Prostate gland (tissue), 2 donors: ENCODE measurements around the gene FBXL19. TPM values are rescaled to one million over a fixed set of nuclear protein-coding genes. Genes with fewer than 3 reads are reported as not detected.

Source experiments
- DNase-seq: peaks from one replicate; pipeline ENCODE4 v3.0.0-alpha.2; 2019; ENCODE audit warnings: low spot score
- H3K27ac ChIP-seq, 2 donors: fragments of 200-600 bp; sonication (generic); 2 replicates each; pipeline ENCODE4 v1.5.1; 2017 to 2019
- H3K27me3 ChIP-seq: fragments of 200-600 bp; sonication (generic); replicated peaks from 2 replicates; pipeline ENCODE4 v1.5.1; 2019; ENCODE audit not compliant: insufficient read depth
- H3K36me3 ChIP-seq, 2 donors: fragments of 200-600 bp; sonication (generic); 1 replicate in 1 of 2; 2 replicates in 1 of 2; pipeline versions ENCODE4 v1.5.1 to v1.8.1; 2017 to 2019
- H3K4me1 ChIP-seq: fragments of 200-600 bp; sonication (generic); replicated peaks from 2 replicates; pipeline ENCODE4 v1.5.1; 2019
- H3K4me3 ChIP-seq, 2 donors: fragments of 200-600 bp; sonication (generic); 2 replicates each; pipeline ENCODE4 v1.5.1; 2017 to 2019
- H3K9me3 ChIP-seq: fragments of 200-600 bp; sonication (generic); 2 replicates; pipeline ENCODE4 v1.5.1; 2017
- CTCF ChIP-seq, 4 experiments: fragments of 200-600 bp in 2 of 4; fragments of 450-650 bp in 2 of 4; sonication (generic) in 2 of 4; IDR thresholded peaks; 1 replicate in 3 of 4; 2 replicates in 1 of 4; pipeline ENCODE4 v1.5.1; 2016 to 2019; ENCODE audit warnings: antibody characterized with exemption in 4 of 4, mild to moderate bottlenecking in 2 of 4, moderate library complexity in 2 of 4
- POLR2A ChIP-seq: fragments of 450-650 bp; IDR thresholded peaks from one replicate; pipeline ENCODE4 v1.6.1; 2016; ENCODE audit warnings: antibody characterized with exemption, mild to moderate bottlenecking
- POLR2AphosphoS5 ChIP-seq: sonication (generic); formaldehyde crosslinking; IDR thresholded peaks from one replicate; pipeline ENCODE4 v1.6.1; 2017; ENCODE audit warnings: antibody characterized with exemption
- WGBS: methylation state at CpG from one replicate; pipeline ENCODE4 v1.1.5; 2018; 5-methylcytosine and 5-hydroxymethylcytosine counted together
- intact Hi-C: fragments of 100-400 bp; cut with DNase I; formaldehyde crosslinking; loops from one replicate; pipeline ENCODE4 v1.14.2; 2022
- total RNA-seq, 2 donors: library from RNA; depleted of rRNA; stranded (reverse); fragments of >200 nt; gene quantifications; one replicate each; pipeline ENCODE4 v1.1.0, GENCODE V29; 2016

Gene FBXL19
- total RNA-seq, 2 donors from 2014 or later, result 23.5 to 125 TPM

GRCh38 chr16:30961384-30961783, 38.0 kb downstream of the FBXL19 start:
- intact Hi-C loops, result no loop called here
- Histone ChIP-seq H3K36me3 (peaks cover 23 to 40% of the 10 kb centered on the region in 2 donors), H3K4me1 (peaks cover 11% of the 10 kb centered on the region), H3K27me3 (no peaks in the 10 kb centered on the region), H3K9me3 (no peaks in the 10 kb centered on the region), H3K4me3 (no peak overlapping the region), H3K27ac (no peak overlapping the region)
- DNase-seq, result no peak
- 93% methylated on average over 11 of the region's 11 CpGs for WGBS
- no peak for TF ChIP-seq POLR2AphosphoS5
- no peak for TF ChIP-seq CTCF (IDR thresholded peaks at IDR 0.05)

DNA sequence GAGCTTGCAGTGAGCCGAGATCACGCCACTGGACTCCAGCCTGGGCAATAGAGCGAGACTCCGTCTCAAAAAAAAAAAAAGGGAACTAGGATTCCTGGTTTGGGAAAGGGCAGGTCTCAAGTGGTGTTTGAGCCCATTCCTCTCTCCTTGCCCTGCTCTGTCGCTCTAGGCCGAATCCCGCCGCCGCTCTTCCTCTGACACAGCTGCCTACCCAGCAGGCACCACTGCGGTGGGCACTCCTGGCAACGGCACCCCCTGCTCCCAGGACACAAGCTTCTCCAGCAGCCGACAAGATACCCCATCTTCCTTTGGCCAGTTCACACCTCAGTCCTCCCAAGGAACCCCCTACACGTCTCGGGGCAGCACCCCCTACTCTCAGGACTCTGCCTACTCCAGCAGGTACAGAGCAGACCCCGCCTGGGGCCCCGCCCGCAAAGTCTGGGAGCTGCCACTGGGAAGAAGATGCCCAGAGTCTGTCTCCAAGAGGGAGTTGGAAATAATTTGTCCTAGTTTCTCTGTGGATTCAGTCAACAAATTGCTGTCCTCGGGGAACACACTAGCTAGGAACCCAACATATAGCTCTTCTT, 40.6 kb downstream of the FBXL19 start:
- no peaks in the 10 kb centered on the region for H3K27me3 ChIP-seq
- H3K4me3 ChIP-seq, result no peak overlapping the region
- H3K9me3 ChIP-seq, result no peaks in the 10 kb centered on the region
- H3K36me3 ChIP-seq, result peaks cover 23 to 51% of the 10 kb centered on the region in 2 donors
- no peak for DNase-seq
- intact Hi-C loops, result no loop called here
- no peak overlapping the region for H3K27ac ChIP-seq
- TF ChIP-seq CTCF (IDR thresholded peaks at IDR 0.05) (no peak), POLR2A (no peak), POLR2AphosphoS5 (no peak)
- WGBS, result 92% methylated on average over 18 of the region's 18 CpGs
- peaks cover 5% of the 10 kb centered on the region for H3K4me1 ChIP-seq

GRCh38 chr16:30964574-30965226, 41.3 kb downstream of the FBXL19 start:
- no peaks in the 10 kb centered on the region for H3K9me3 ChIP-seq
- no peak overlapping the region for H3K4me3 ChIP-seq
- no peak for DNase-seq
- no peak overlapping the region for H3K27ac ChIP-seq
- intact Hi-C loops, result no loop called here
- no peaks in the 10 kb centered on the region for H3K4me1 ChIP-seq
- TF ChIP-seq POLR2AphosphoS5, result no peak
- TF ChIP-seq CTCF (IDR thresholded peaks at IDR 0.05), result no peak
- TF ChIP-seq POLR2A, result no peak
- 91% methylated on average over 33 of the region's 33 CpGs for WGBS
- peaks cover 23 to 51% of the 10 kb centered on the region in 2 donors for H3K36me3 ChIP-seq
- no peaks in the 10 kb centered on the region for H3K27me3 ChIP-seq

DNA sequence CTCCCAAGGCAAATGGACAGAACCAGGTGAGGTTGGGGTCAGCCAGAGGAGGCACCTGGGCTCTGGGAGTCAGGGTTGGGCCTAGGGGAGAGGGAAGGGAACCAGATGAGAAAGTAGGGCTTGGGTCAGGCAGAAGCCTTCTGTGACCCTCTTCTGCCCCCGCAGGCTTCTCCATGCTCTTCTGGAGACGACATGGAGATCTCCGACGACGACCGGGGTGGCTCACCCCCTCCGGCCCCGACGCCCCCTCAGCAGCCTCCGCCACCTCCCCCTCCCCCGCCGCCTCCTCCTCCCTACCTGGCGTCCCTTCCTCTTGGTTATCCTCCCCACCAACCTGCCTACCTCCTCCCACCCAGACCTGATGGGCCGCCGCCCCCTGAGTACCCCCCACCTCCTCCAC, 42.1 kb downstream of the FBXL19 start:
- 80% methylated on average over 15 of the region's 15 CpGs for WGBS
- H3K36me3 ChIP-seq, result peaks cover 23 to 46% of the 10 kb centered on the region in 2 donors

GRCh38 chr16:30966033-30966619, 42.8 kb downstream of the FBXL19 start:
- intact Hi-C loops, result no loop called here
- H3K4me1 ChIP-seq, result no peaks in the 10 kb centered on the region
- WGBS, result 89% methylated on average over 15 of the region's 19 CpGs
- H3K27me3 ChIP-seq, result no peaks in the 10 kb centered on the region
- H3K36me3 ChIP-seq, result peaks cover 21 to 41% of the 10 kb centered on the region in 2 donors
- no peak for DNase-seq
- no peak overlapping the region for H3K4me3 ChIP-seq
- TF ChIP-seq POLR2A (no peak), CTCF (IDR thresholded peaks at IDR 0.05) (no peak), POLR2AphosphoS5 (no peak)
- no peaks in the 10 kb centered on the region for H3K9me3 ChIP-seq
- H3K27ac ChIP-seq, result no peak overlapping the region

More for the DNA sequence above, 42.1 kb downstream of the FBXL19 start:
- no peak for TF ChIP-seq POLR2A
- intact Hi-C loops, result no loop called here
- no peak for DNase-seq
- Histone ChIP-seq H3K27me3 (no peaks in the 10 kb centered on the region), H3K4me3 (no peak overlapping the region), H3K9me3 (no peaks in the 10 kb centered on the region), H3K27ac (no peak overlapping the region), H3K4me1 (no peaks in the 10 kb centered on the region)
